Measurements from ENCODE around the gene BLACAT1.
"Not testable (repeated sequence)": the region's sequence is repeated elsewhere in the genome, so short reads cannot be mapped to it uniquely, and the experiment has no call there.

Gene BLACAT1

GRCh38 chr1:205492201-205492667 is 36.4 kb upstream of the BLACAT1 start:
- ATAC-seq = no peak
- no peak overlapping the region for H3K27ac Mint-ChIP-seq
- H3K4me3 Mint-ChIP-seq = no peak overlapping the region

DNA sequence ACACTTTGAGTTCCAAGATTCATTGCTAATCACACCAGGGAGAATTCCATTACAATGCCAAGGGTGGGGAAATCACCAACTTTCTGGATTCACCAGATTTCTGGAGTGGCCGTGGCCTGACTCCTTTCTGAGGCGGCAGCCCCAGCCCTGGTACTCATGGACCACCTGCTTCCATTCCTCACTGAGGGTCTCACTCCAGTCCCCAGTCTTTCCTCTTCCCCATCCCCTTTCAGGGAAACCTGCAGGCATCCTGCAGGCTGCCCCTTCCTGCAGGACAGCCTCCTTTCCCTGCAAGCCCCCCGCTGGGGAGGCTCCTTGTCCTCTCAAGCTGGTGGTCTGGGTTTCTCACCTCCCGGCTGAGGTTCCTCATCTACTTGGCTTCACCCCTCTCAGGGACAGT is 35.9 kb upstream of the BLACAT1 start:
- Mint-ChIP-seq H3K36me3 (no peaks in the 10 kb centered on the region), H3K4me1 (peaks cover 17% of the 10 kb centered on the region), H3K9me3 (no peaks in the 10 kb centered on the region), H3K4me3 (no peak overlapping the region), H3K27ac (no peak overlapping the region)
- ATAC-seq (no peak), DNase-seq (ENCODE audit: low spot score in 2 of 2) (no peak)

More at GRCh38 chr1:205492201-205492667, 36.4 kb upstream of the BLACAT1 start:
- Mint-ChIP-seq H3K36me3 (no peaks in the 10 kb centered on the region), H3K4me1 (peaks cover 17% of the 10 kb centered on the region), H3K9me3 (no peaks in the 10 kb centered on the region)
- DNase-seq (ENCODE audit: low spot score in 2 of 2) = no peak

DNA sequence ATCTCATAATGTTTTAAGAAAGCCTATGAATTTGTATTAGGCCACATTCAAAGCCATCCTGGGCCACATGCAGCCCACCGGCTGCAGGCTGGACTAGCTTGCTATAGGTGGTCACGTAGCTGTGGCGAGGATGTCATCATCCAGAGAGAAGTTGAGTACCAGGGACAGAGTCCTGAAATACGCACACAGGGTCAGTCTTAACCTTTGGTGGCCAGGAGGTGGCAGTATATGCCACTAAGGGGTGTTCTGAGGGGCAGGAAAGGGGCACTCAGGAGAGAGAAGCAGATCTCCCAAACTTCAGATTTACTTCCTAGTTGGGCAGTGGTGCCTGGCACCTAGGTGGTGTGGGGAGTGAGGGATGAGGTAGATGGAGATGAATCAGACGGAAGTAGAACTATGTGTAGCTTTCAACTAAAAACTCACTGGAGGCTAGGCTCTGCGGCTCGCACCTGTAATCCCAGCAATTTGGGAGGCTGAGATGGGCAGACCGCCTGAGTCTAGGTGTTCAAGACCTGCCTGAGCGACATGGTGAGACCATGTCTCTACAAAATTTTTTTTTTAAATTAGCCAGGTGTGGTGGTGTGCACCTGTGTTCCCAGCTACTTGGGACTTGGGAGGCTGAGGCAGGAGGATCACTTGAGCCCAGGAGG is 32.4 kb upstream of the BLACAT1 start:
- Mint-ChIP-seq H3K36me3 (no peaks in the 10 kb centered on the region), H3K27ac (no peak overlapping the region), H3K4me3 (no peak overlapping the region), H3K4me1 (peaks cover 36% of the 10 kb centered on the region), H3K9me3 (no peaks in the 10 kb centered on the region)
- ATAC-seq (peak; percentile 75), DNase-seq (ENCODE audit: low spot score in 2 of 2) (peak; percentile 47 to 69)

GRCh38 chr1:205486258-205486657 is 30.4 kb upstream of the BLACAT1 start:
- ATAC-seq (no peak), DNase-seq (ENCODE audit: low spot score in 2 of 2) (no peak)
- Mint-ChIP-seq H3K27ac (no peak overlapping the region), H3K4me1 (peaks cover 51% of the 10 kb centered on the region), H3K36me3 (no peaks in the 10 kb centered on the region), H3K4me3 (no peak overlapping the region), H3K9me3 (no peaks in the 10 kb centered on the region)

DNA sequence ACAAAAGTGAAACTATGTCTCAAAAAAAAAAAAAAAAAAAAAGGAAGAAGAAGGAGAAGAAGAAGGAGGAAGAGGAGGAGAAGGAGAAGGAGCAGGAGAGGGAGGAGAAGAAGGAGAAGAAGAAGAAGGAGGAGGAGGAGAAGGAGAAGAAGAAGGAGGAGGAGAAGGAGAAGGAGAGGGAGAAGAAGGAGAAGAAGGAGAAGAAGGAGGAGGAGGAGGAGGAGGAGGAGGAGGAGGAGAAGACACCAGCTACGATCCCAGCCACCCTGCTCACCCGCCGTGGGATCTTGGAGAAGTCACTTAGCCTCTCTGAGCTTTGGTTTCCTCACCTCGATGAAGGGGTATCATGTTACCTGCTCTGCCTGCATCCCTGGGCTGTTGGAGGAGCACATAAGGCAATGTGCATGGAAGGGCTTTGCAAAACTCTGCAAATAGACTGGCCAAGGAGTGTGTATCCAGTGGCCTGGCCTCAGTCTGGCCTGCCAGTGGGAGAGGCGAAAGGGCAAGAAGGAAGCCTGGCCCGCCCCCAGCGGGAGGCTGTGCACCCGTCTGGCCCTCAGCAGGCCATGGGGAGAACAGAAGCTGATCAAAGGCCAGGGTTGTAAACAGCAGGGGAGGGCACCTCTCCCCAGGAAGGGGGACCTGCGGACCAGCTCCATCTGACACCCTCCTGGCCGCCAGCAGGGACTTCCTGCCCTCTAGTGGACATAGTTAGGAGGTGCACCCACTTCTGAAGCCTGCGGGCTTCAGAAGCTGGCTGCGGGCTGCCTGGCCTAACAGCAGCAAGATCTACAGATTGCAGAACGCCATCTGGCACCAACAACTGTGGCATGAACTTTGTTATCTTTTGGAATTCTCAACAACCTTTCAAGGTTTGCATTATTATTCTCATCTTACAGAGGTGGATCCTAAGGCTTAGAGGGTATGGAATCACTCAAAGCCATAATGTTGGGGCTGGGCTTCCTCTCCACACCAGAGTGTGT is 29.4 kb upstream of the BLACAT1 start:
- H3K27ac Mint-ChIP-seq = no peak overlapping the region
- no peaks in the 10 kb centered on the region for H3K9me3 Mint-ChIP-seq
- peaks cover 61% of the 10 kb centered on the region for H3K4me1 Mint-ChIP-seq
- H3K4me3 Mint-ChIP-seq = no peak overlapping the region
- DNase-seq (ENCODE audit: low spot score in 2 of 2) (peak; percentile 47 to 85), ATAC-seq (peak; percentile 64)
- peaks cover 5% of the 10 kb centered on the region for H3K36me3 Mint-ChIP-seq

DNA sequence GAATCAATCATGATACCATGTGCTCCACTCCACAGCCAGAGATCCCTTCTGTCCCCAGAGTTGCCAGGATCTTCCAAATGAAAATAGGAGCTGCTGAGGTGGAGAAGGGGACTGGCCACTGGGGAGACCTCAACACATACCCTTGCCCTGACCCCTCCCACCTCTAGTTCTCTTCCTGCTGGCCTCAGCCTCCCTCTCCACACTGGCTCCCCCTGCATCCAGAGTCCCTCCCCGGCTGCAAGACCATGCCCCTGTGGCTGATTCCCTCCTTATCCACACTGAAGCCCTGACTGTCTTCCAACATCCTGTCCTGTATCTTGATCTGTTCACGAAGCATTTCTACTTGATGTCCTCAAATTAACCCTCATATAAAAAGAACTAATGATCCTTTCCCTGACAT is 27.5 kb upstream of the BLACAT1 start:
- no peak for ATAC-seq

DNA sequence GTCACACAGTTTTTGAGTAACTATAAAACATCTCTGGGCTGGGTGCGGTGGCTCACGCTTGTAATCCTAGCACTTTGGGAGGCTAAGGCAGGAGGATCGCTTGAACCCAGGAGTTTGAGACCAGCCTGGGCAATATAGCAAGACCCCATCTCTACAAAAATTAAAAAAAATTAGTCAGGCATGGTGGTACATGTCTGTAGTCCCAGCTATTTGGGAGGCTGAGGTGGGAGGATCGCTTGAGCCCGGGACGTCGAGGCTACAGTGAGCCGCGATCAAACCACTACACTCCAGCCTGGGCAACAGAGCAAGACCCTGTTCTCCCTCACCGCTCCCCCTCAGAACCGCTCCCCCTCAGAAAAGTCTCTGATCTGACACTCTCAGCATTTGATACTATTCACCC is 26.7 kb upstream of the BLACAT1 start:
- H3K9me3 Mint-ChIP-seq; ATAC-seq; DNase-seq (ENCODE audit: low spot score in 2 of 2); H3K36me3 Mint-ChIP-seq: not testable (repeated sequence)
- Mint-ChIP-seq H3K27ac (peak overlapping the region; percentile 63), H3K4me3 (peak overlapping the region; percentile 61), H3K4me1 (peaks cover 70% of the 10 kb centered on the region)

More for the DNA sequence above, 27.5 kb upstream of the BLACAT1 start:
- no peak for DNase-seq (ENCODE audit: low spot score in 2 of 2)
- Mint-ChIP-seq H3K27ac (no peak overlapping the region), H3K4me1 (peaks cover 71% of the 10 kb centered on the region), H3K4me3 (no peak overlapping the region), H3K9me3 (no peaks in the 10 kb centered on the region), H3K36me3 (peaks cover 6% of the 10 kb centered on the region)

GRCh38 chr1:205481629-205482151 is 25.8 kb upstream of the BLACAT1 start:
- Mint-ChIP-seq H3K36me3 (peaks cover 6% of the 10 kb centered on the region), H3K4me3 (peak overlapping the region; percentile 61), H3K4me1 (peaks cover 70% of the 10 kb centered on the region), H3K9me3 (no peaks in the 10 kb centered on the region), H3K27ac (peak overlapping the region; percentile 63)
- peak in 1 of 2 donors; percentile 15 for DNase-seq (ENCODE audit: low spot score in 2 of 2)
- ATAC-seq = peak; percentile 60

DNA sequence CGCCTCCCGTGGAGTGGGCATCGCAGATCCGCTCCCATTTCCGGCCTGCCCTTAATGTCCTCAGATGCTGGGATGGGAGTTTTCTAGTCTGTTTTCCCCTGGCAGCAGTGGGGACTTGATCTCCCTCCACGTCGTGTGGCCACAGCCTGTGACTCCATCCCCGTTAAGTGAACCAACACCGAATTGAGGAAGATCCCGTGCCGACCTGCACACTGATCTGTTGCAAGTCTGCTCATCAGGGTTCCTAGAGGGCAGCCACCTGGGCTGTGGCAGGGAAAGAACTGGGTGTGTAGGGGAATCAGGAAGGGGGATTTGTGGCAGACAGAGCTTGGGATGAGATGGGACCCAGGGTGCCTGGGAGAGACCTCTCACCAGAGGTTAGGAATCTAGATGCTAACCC is 25.4 kb upstream of the BLACAT1 start:
- no peaks in the 10 kb centered on the region for H3K9me3 Mint-ChIP-seq
- peak overlapping the region; percentile 61 for H3K4me3 Mint-ChIP-seq
- H3K4me1 Mint-ChIP-seq = peaks cover 70% of the 10 kb centered on the region
- DNase-seq (ENCODE audit: low spot score in 2 of 2) (peak in 1 of 2 donors; percentile 60), ATAC-seq (peak; percentile 38)
- H3K27ac Mint-ChIP-seq = peak overlapping the region; percentile 63
- peaks cover 6% of the 10 kb centered on the region for H3K36me3 Mint-ChIP-seq

- Mint-ChIP-seq H3K36me3 (peaks cover 6% of the 10 kb centered on the region), H3K4me3 (peak overlapping the region; percentile 61), H3K4me1 (peaks cover 66% of the 10 kb centered on the region), H3K9me3 (peaks cover 2% of the 10 kb centered on the region), H3K27ac (peak overlapping the region; percentile 63)
- ATAC-seq = peak; percentile 88
- DNase-seq (ENCODE audit: low spot score in 2 of 2) = peak; percentile 40 to 83
Observed at GRCh38 chr1:205480349-205480985, 24.6 kb upstream of the BLACAT1 start.

DNA sequence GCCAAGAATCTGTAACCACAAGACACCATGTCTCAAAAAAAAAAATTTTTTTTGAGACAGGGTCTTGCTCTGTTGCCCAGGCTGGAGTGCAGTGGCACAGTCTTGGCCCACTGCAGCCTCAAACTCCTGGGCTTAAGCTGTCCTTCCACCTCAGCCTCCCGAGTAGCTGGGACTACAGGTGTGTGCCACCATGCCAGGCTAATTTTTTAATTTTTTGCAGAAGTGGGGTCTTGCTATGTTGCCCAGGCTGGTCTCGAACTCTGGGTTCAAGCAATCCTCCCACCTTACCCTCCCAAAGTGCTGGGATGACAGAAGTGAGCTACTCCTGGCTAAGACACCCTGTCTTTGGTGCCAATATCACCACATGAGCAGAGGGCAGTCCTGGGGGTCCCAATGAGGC is 23.1 kb upstream of the BLACAT1 start:
- H3K36me3 Mint-ChIP-seq; H3K9me3 Mint-ChIP-seq; H3K4me3 Mint-ChIP-seq; DNase-seq (ENCODE audit: low spot score in 2 of 2); ATAC-seq: not testable (repeated sequence)
- Mint-ChIP-seq H3K27ac (peak overlapping the region; percentile 63), H3K4me1 (peaks cover 51% of the 10 kb centered on the region)

DNA sequence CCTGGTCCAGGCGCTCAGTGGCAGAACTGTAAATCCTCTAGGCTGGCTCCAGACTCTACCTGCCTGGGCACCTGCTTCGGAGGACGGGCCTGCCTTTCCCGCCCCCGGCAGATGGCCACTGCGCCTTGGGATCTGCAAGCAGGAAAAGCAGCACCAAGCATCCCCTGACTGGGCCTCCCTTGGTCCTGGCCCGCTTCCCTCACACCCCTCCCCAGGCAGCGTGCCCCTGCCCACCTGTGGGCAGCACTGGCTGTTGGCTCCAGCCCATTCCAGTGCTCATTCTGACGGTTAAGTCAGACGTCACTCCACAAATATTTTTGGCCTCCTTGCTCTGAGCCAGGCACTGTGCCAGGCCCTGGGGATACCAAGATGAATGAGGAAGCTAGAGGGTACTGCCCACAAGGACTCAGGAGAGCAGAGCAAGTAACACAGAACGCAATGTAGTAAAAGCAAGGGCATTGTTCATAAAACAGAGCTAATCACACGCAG is 22.0 kb upstream of the BLACAT1 start:
- Mint-ChIP-seq H3K4me1 (peaks cover 42% of the 10 kb centered on the region), H3K27ac (no peak overlapping the region), H3K36me3 (peaks cover 6% of the 10 kb centered on the region), H3K9me3 (peaks cover 10% of the 10 kb centered on the region), H3K4me3 (no peak overlapping the region)
- no peak for DNase-seq (ENCODE audit: low spot score in 2 of 2)
- no peak for ATAC-seq

- H3K36me3 Mint-ChIP-seq = peaks cover 6% of the 10 kb centered on the region
- peaks cover 10% of the 10 kb centered on the region for H3K9me3 Mint-ChIP-seq
- peaks cover 44% of the 10 kb centered on the region for H3K4me1 Mint-ChIP-seq
- ATAC-seq (no peak), DNase-seq (ENCODE audit: low spot score in 2 of 2) (no peak)
- no peak overlapping the region for H3K4me3 Mint-ChIP-seq
- no peak overlapping the region for H3K27ac Mint-ChIP-seq
Observed at GRCh38 chr1:205477121-205477758, 21.4 kb upstream of the BLACAT1 start.

GRCh38 chr1:205476648-205477047 is 20.8 kb upstream of the BLACAT1 start:
- H3K9me3 Mint-ChIP-seq = peaks cover 10% of the 10 kb centered on the region
- no peak overlapping the region for H3K4me3 Mint-ChIP-seq
- ATAC-seq = no peak

More at GRCh38 chr1:205476648-205477047, 20.8 kb upstream of the BLACAT1 start:
- Mint-ChIP-seq H3K36me3 (peaks cover 6% of the 10 kb centered on the region), H3K4me1 (peaks cover 44% of the 10 kb centered on the region), H3K27ac (no peak overlapping the region)
- no peak for DNase-seq (ENCODE audit: low spot score in 2 of 2)
